GM20000 (cell line): ENCODE data around the gene PLEKHH2.
"Not testable (repeated sequence)": the region's sequence is repeated elsewhere in the genome, so short reads cannot be mapped to it uniquely, and the experiment has no call there.

ENCODE experiments used
- DNase-seq: peaks from one replicate; pipeline ENCODE4 v3.0.0; 2012; ENCODE audit warnings: low spot score
- CTCF ChIP-seq: IDR thresholded peaks from 2 replicates; pipeline ENCODE4 v1.5.1; 2012; ENCODE audit warnings: mild to moderate bottlenecking, control low read depth; ENCODE audit errors: extremely low read depth, missing control alignments

Gene PLEKHH2

DNA sequence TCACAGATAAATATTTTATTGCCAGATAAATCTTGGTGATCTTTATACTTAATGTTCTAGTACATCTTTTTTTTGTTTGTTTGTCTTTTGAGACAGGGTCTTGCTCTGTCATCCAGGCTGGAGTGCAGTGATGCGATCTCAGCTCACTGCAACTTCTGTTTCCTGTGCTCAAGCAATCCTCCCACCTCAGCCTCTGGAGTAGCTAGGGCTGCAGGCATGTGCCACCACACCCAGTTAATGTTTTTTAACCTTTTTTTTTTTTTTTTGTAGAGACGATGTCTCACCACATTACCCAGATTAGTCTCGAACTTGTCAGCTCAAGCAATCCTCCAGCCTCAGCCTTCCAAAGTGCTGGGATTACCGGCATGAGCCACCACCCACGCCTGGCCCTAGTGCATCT is 48.3 kb downstream of the PLEKHH2 start:
- DNase-seq, result no peak
- TF ChIP-seq CTCF, result no peak

DNA sequence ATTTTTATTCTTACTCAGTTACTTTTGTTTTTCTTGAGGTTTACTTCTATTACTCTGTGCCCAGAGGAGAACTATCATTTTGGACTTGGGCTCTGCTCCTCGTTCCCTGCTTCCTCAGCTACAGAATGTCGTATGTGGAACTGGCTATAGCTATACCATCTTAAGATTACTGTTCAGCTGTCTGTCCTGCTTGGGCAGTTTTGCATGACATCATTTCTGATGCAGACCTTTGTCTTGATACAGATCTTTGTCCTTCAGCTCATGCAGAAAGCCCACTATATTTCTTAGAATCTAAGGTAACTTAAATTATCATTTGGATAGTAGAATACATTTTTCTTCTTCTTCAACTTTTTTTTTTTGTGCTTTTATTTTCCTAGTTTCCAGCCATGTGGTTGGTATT is 52.9 kb downstream of the PLEKHH2 start:
- TF ChIP-seq CTCF, result no peak
- no peak for DNase-seq

GRCh38 chr2:43692428-43692994 is 55.5 kb downstream of the PLEKHH2 start:
- no peak for TF ChIP-seq CTCF
- DNase-seq, result no peak

GRCh38 chr2:43698140-43698539 is 61.1 kb downstream of the PLEKHH2 start:
- DNase-seq, result not testable (repeated sequence)

GRCh38 chr2:43699761-43700160 is 62.7 kb downstream of the PLEKHH2 start:
- no peak for DNase-seq
- no peak for TF ChIP-seq CTCF

DNA sequence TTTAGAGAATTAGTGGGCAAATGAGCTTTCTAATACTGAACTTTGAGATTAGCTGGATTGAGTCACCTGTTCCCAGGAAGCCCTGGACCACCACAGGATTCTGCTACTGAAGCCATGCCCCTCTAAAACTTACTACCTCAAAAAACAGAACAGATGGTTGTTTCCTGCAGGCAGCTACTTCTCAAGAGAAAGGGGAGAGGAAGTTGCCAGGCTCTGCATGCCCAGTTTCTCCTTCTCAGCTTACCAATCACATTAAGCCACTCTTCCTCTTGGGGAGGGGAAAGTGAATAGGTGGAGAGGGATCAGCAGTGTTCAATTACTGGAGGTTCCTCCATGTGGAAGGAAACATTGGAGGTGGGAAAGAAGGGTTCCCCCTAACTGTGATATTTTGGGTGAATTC is 64.1 kb downstream of the PLEKHH2 start:
- TF ChIP-seq CTCF, result no peak
- no peak for DNase-seq

- DNase-seq, result no peak
- TF ChIP-seq CTCF, result no peak
These were observed 70.4 kb downstream of the PLEKHH2 start for GRCh38 chr2:43707255-43708015.

DNA sequence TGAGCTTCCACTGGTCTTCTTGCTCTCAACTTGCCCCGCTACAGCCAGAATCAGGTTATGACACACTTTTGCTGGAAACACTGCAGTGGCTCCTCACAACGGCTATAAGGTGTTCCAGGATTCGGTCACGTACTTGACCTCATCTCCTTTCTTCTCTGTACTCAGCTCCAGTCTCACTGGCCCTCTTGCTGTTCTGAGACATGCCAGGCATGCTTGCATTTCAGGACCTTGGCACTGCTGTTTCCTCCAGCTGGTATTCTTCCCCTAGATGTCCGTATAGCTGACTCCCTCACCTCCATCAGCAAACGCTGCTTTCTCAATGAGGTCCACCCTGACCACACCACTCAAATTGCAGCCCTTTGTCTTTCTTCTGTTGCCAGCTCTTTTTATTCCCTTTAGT is 71.1 kb downstream of the PLEKHH2 start:
- TF ChIP-seq CTCF, result no peak
- no peak for DNase-seq
